Measurements from ENCODE around the gene SKA2.

SKA2 gene

GRCh38 chr17:59126809-59127417, 28.1 kb downstream of the SKA2 start:
- no peak for TF ChIP-seq CTCF (IDR thresholded peaks at IDR 0.05)

DNA sequence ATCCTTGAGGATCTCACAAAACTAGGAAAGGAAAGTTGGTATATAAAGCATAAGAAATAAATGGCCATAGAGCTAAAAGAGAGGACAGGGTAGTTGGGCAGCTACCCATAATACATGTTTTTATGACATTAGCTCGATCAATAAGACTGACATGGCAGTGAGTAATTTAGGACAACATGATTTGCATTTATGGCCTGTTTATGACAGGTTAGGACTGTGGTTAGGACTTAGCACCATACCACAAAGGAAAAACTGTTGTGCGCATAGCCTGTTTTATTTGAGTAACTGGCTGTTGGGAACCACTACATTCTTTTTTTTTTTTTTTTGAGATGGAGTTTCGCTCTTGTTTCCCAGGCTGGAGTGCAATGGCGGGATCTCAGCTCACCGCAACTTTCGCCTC, 30.3 kb downstream of the SKA2 start:
- no peak for TF ChIP-seq CTCF (IDR thresholded peaks at IDR 0.05)

DNA sequence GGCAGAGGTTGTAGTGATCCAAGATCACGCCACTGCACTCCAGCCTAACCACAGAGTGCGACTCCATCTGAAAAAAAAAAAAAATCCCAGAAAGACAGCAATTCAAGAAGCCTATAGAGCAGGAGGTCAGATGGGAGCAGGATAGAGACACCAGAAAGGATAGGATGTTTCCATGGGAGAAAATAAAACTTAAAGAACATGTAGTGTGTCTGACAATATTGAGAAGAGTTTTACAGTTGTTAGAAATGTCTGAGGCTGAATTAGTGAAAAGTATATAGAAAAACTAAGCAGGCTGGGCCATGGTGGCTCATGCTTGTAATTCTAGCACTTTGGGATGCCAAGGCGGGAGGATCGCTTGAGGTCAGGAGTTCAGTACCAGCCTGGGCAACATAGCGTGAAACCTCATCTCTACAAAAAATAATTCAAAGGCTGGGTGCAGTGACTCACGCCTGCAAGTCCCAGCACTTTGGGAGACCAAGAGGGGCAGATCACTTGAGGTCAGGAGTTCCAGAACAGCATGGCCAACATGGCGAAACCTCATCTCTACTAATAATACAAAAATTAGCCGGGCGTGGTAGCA, 33.0 kb downstream of the SKA2 start:
- TF ChIP-seq CTCF (IDR thresholded peaks at IDR 0.05), result no peak

DNA sequence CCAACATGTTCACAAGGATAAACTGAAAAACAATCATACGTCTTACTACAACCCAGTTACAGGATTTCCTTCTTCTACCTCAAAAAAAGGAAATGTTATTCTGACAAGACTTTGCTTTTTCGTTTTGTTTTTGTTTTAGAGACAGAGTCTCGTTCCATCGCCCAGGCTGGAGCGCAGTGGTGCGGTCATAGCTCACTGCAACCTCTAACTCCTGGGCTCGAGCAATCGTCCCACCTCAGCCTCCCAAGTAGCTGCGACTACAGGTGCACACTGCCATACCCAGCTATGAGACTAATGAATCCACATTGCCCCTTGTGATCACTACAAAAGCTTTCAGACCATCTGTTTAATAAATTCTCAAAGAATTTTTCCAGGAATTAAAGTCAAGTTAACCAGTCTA, 39.5 kb downstream of the SKA2 start:
- TF ChIP-seq CTCF (IDR thresholded peaks at IDR 0.05), result no peak

- no peak for TF ChIP-seq CTCF (IDR thresholded peaks at IDR 0.05)
Measured at GRCh38 chr17:59111539-59111938, 43.4 kb downstream of the SKA2 start.

DNA sequence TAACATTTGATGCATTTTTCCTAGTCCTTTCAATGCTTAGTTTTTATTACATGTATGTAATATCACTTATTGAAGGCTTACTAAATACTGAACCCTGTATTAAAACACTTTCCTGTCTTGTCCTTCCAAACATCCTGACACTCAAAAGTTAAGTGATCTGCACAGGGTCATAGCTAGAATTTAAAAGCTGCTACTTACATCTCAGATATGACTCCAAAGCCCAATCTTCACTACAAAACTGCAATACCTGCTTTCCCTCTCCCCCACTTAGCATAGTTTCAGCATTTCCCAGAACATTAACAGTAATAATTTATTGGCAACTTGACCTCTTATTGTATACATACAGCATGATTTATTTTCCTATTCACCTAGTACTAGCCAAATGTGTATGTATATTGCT, 44.0 kb downstream of the SKA2 start:
- no peak for TF ChIP-seq CTCF (IDR thresholded peaks at IDR 0.05)

- no peak for TF ChIP-seq CTCF (IDR thresholded peaks at IDR 0.05)
Measured at GRCh38 chr17:59108400-59109102, 46.4 kb downstream of the SKA2 start.
